HG02610 (cell line): ENCODE results near the gene PHKG1.
"Not testable (repeated sequence)": the region's sequence is repeated elsewhere in the genome, so short reads cannot be mapped to it uniquely, and the experiment has no call there.

Experiments used
- ATAC-seq: cut with Tn5 transposase; IDR thresholded peaks from one replicate; pipeline ENCODE4 v1.9.1; 2021; ENCODE audit warnings: mild to moderate bottlenecking, moderate library complexity; ENCODE audit not compliant: unreplicated experiment

The PHKG1 gene

DNA sequence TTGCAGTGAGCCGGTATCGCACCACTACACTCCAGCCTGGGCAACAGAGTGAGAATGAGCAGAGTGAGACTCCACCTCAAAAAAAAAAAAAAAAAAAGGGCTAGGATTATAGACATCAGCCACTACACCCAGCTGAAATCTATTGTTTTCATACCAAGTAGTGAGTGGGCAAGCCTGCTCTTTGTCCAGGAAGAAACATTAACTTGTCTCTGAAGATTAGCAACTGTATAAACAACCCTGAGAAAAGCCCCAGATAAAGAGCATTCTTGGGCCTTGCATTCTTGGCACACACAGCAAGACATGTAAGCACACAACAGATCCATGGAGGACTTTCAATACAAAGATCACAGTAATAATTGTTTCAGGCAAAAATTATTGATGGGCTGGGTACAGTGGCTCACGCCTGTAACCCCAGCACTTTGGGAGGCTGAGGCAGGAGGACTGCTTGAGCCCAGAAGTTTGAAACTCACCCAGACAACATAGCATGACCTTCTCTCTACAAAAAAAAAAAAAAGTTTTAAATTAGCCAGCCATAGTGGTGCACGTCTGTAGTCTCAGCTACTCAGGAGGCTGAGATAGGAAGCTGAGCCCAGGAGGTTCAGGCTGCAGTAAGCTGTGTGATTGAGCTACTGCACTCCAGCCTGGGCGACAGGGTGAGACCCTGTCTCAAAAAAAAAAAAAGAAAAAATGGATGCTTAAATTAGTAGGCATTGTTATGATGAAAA is 45.9 kb downstream of the PHKG1 start:
- ATAC-seq: no peak

DNA sequence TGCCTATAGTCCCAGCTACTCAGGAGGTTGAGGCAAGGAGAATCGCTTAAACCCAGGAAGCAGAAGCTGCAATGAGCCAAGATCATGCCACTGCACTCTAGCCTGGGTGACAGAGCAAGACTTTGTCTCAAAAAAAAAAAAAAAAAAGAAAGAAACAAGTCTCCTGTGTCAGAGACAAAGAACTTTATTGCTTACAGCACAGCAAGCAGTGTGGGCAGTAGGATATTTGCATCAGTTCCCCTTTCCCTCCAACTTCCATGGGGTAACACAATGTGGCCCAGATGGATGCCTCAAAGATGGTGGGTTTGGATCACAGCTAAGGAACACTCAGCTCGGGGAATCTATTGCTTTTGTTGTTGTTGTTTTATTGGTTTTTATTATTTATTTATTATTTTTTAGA is 47.0 kb downstream of the PHKG1 start:
- not testable (repeated sequence) for ATAC-seq

DNA sequence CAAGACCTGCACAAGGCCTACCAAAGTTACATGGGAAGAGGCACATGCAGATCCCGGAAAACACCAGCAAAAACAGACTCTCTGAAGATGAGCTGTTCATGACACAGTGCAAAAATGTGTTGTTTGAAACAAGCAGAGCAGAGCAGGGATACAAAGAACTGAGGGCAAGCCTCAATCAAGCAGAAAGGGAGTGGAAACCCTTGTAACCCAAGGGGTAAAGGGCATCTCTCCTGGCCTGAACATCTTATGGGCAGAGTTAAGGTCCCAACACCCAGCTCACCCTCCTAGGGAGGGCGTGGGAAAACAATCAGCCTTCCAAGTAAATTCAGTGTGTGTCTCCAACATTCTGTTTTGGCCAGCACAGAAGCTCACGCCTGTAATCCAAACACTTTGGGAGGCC is 52.0 kb downstream of the PHKG1 start:
- ATAC-seq: no peak

DNA sequence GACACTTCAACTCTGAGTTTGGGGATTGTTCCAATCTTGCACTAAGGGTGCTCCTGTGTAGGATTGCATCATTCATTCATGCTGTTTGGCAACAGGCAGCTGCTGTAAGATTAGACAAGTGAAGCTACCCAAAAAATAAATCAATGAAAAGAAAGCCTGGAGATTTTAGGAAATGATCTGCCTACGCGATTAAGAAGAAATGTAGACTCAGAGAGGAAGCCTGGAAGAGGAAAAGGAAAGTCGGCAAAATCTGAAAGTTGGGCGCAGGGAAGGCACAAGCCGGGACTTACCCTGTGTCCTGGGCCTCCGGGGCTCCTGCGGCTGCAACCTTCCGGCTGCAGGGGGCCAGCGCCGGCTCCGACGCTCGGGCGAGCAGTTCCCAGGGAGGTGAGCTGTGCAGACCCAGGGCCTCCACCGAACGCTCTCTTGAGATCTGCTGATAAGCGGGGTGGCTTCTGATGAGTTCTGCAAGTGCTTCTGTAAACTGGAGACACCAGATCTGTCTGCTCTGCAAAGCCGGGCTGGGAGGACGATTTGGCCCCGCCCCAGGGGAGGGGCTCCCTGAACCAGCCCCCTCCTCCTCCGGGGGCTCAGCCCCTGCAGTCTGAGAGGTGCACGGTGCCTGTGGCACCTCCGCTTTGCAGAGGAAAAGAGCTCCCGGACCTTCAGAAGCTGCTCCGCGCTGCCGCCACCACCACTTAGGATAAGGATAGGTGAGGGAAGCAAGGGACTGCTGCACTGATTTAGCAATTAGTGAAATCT is 58.9 kb downstream of the PHKG1 start:
- ATAC-seq: peak; percentile 98

DNA sequence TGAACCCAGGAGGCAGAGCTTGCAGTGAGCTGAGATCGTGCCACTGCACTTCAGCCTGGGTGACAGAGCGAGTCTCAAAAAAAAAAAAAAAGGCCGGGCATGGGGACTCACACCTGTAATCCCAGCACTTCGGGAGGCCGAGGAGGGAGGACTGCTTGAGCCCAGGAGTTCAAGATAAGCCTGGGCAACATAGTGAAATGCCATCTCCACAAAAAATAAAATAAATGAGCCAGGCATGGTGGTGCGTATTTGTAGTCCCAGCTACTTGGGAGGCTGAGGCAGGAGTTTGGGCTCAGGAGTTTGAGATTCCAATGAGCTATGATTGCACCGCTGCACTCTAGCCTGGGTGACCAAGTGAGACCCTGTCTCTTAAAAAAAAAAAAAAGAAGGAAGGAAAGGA is 60.2 kb downstream of the PHKG1 start:
- not testable (repeated sequence) for ATAC-seq

DNA sequence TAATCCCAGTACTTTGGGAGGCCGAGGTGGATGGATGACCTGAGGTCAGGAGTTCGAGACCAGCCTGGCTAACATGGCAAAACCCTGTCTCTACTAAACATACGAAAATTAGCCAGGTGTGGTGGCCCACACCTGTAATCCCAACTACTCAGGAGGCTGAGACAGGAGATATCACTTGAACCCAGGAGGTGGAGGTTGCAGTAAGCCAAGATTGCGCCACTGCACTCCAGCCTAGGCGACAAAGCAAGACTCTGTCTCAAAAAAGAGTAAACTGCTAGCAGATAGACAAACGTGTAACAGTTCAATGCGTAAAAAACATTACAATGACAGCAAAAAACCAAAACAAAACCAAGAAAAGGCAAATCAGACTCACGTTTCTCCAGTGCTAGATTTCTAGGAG is 61.2 kb downstream of the PHKG1 start:
- not testable (repeated sequence) for ATAC-seq

DNA sequence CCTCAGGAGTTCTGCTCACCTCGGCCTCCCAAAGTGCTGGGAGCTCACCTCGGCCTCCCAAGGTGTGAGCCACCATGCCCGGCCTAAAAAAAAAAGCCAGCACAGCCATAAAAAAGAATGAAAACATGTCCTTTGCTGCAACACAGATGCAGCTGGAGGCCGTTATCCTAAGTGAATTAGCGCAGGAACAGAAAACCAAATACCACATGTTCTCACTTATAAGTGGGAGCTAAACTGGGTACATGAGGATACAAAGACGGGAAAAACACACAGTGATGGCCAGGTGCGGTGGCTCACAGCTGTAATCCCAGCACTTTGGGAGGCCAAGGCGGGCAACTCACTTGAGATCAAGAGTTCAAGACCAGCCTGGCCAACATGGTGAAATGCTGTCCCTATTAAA is 62.4 kb downstream of the PHKG1 start:
- ATAC-seq: no peak
